Neural progenitor cell (in vitro differentiated cells): ENCODE results near the gene STK25.

ENCODE experiments used
- EZH2 ChIP-seq: fragments of 200-600 bp; sonication (generic); IDR thresholded peaks from 2 replicates; pipeline ENCODE4 v1.6.1; 2017; ENCODE audit warnings: antibody characterized with exemption, mild to moderate bottlenecking, moderate library complexity
- EZH2phosphoT487 ChIP-seq: fragments of 200-600 bp; sonication (generic); IDR thresholded peaks from 2 replicates; pipeline ENCODE4 v1.6.1; 2017; ENCODE audit warnings: antibody characterized with exemption
- TF ChIP-seq, protein P1 (sequence below): fragments of 200-600 bp; sonication (generic); IDR thresholded peaks from 2 replicates; pipeline ENCODE4 v1.5.1; 2017; ENCODE audit warnings: antibody characterized with exemption, mild to moderate bottlenecking

DNA sequence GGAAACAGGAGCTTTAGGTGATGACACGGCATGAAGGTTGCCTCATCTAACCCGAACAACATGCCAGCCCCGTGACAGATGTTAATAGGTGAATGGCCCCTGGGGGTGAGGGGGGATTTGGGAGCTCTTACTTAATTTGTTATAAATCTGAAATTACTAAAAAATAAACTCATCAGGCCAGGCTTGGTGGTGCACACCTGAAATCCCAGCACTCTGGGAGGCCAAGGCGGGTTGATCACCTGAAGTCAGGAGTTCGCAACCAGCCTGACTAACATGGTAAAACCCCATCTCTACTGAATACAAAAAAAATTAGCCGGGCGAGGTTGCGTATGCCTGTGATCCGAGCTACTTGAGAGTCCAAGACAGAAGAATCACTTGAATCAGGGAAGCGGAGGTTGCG, 6.1 kb downstream of the STK25 start:
- TF ChIP-seq, protein P1, sequence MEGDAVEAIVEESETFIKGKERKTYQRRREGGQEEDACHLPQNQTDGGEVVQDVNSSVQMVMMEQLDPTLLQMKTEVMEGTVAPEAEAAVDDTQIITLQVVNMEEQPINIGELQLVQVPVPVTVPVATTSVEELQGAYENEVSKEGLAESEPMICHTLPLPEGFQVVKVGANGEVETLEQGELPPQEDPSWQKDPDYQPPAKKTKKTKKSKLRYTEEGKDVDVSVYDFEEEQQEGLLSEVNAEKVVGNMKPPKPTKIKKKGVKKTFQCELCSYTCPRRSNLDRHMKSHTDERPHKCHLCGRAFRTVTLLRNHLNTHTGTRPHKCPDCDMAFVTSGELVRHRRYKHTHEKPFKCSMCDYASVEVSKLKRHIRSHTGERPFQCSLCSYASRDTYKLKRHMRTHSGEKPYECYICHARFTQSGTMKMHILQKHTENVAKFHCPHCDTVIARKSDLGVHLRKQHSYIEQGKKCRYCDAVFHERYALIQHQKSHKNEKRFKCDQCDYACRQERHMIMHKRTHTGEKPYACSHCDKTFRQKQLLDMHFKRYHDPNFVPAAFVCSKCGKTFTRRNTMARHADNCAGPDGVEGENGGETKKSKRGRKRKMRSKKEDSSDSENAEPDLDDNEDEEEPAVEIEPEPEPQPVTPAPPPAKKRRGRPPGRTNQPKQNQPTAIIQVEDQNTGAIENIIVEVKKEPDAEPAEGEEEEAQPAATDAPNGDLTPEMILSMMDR = no peak
- TF ChIP-seq EZH2 (no peak), EZH2phosphoT487 (no peak)
